Activated CD4-positive, alpha-beta T cell treated with anti-CD3 and anti-CD28 coated beads for 48 hours (primary cell): ENCODE data around the gene MEGF11.
A peak's percentile ranks its signal among the peaks of the same experiment; 100 is the strongest.
"Not testable (repeated sequence)": the region's sequence is repeated elsewhere in the genome, so short reads cannot be mapped to it uniquely, and the experiment has no call there.

ENCODE experiments used
- DNase-seq: peaks from one replicate; pipeline ENCODE4 v3.0.0-alpha.2; 2020

MEGF11 gene

DNA sequence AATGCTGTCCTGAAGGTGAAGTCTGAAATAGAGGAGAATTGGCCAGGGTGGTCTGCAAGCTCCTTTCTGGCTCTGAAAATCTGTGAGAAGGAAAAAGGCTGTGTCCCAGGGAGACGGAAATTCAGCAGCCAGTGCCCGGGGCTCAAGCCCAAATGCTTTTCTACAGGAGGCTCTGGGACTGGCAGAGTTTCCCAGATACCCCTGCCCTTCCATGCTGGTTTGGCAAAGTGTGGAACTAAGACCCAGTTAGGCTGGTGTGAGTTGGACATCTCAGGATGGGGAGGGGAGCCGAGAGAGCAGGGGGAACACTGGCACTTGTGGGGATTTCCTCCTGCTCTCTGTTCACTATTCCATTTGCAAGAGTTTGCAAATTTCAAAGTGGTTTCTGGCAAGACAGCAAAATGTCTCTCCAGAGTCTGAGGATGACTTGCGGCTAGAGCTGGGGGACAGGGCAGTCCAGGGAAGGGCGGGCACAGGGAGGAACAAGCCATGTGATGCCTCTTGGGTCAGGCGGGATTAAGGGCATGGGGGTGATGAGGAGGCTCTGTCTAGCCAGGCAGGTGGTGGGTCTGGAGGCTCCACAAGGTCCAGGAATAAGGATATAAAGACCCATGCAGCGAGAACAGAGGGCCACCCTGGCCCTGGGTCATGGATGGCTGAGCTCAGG, 231.9 kb downstream of the MEGF11 start:
- DNase-seq, result no peak

DNA sequence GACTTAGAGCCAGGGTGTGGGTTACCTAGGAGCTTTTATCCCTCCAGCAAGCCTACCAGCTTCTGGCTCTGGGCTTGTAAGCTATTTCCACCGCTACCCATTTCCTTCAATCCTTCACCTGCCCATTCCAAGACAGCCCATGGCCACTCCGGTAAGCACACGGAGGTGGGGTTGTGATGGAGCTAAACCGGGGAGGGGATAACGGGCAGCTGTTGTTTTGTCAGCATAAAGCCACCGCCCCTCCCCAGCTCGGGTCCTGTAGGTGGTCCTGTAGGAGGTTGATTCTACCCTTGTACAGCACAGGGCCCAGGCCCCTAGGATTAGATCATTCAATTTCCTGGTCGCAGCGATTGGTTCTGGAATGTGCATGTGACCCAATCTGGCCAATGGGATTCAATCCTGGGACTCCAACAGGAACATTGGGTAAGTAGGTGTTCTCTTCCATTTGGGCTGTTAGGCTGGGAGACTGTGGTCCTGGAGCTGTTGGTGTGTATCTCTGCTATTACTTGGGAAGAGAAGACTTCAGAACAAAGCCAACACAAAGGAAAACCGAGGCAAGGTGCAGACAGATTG, 233.6 kb downstream of the MEGF11 start:
- DNase-seq, result no peak

GRCh38 chr15:66019368-66019767, 234.2 kb downstream of the MEGF11 start:
- DNase-seq, result no peak

DNA sequence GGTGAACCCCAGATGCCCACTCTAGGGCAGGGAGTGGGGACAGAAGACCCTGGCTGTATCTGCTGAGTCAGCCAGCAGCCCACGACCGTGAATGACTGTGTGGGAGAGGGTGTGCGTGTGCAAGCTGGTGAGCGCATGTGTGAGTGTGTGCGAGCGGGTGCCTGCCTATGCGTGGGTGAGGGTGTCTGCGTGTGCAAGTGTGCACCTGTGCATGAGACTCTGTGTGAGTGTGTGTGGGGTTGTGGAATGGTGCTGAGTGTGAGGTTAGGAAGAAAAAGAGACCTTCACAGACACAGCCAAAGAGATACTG, 235.1 kb downstream of the MEGF11 start:
- DNase-seq, result no peak

DNA sequence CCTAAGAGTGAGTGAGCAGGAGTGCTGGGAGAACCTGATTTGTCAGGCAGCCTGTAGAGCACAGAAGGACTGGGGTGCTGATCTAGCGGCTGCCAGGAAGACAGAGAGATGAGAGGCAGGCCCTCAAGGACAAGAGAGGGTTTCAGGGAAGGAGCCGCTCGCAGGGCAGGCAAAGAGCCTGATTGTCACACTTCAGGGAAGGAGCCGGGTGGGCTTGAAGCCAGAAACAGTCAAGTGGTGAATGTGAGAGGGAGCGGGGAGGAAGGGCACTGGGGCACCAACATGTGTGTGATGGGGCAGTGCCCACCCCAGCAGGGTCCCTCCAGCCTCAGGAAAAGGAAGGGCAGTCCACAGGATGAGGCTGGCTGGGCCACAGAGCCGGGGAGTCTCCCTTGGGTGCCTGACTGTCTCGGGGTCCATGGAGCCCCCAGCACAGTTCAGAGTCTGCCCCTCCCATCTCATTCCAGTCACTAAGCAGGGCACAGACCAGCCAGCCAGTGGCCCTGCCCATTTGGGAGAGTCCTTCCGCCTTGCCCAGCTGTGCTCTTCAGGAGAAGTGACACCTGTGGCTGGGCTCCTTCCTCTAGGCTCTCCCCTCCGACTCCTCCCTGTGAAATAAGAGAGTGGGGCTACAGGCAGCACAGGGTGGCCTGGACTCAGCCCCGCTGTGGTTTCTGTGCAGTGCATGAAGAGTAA, 235.6 kb downstream of the MEGF11 start:
- DNase-seq, result no peak

DNA sequence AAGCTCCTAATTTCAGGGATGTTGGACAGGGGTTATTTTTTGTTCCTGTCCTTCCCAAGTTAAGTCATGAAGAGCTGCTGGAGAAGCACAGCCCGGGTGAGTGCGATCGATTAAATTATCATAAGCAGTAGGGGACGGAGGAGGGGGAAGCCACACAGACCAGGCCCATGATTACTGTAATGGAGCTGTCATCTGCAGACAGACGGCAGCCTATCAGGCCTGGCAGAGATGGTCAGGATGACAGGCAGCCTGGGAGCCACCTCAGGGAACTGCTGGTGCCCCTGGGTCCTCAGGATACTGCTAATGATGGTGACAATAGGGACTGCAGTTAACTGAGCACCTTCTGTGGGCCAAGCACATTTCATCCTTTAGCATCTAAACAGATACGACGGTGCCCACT, 236.6 kb downstream of the MEGF11 start:
- no peak for DNase-seq

DNA sequence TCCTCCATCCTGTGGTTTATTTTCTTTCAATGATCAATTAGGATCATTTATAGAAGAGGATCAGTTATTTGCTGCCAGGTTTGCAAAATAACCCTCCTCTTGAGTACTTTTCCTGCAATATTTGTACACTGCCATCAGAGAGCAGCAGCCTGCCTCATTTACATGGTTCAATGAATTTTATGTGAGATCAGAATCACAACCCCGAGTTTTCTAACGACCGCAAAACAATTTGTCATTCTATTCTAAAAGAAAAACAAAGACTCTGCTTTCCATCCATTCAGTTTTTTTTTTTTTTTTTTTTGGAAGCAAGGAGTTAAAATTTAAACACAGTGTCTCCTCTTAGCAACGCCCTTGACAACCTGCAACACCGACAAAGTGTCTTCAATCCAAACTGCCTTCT, 237.4 kb downstream of the MEGF11 start:
- DNase-seq, result no peak

DNA sequence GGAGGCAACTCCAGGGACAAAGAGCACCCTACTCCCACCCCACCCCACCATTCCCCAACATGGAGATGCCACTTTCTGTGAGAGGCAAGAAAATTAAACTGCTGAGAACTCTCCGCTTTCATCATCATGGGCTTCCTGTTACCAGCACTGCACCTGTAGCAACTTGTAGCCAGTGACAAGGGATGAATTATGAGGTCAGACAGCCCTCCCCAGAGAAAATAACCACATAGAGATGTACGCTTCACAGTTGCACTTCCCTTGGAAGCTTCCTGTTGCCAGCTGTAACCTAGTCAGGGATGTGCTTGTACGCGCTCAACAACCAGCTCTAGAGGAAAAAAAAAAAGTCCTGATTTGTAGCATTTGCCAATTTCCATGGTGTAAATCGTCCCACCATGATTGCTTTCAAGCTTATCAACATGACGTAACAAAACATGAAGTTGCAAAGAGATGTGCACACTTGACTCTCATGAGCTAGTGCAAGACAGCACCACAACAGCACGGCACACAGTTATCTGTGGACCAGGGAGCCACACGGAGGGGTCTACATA, 238.8 kb downstream of the MEGF11 start:
- DNase-seq, result no peak

- DNase-seq, result no peak
These were observed 239.5 kb downstream of the MEGF11 start for GRCh38 chr15:66014022-66014421.

GRCh38 chr15:66008940-66009562, 244.5 kb downstream of the MEGF11 start:
- DNase-seq, result no peak

DNA sequence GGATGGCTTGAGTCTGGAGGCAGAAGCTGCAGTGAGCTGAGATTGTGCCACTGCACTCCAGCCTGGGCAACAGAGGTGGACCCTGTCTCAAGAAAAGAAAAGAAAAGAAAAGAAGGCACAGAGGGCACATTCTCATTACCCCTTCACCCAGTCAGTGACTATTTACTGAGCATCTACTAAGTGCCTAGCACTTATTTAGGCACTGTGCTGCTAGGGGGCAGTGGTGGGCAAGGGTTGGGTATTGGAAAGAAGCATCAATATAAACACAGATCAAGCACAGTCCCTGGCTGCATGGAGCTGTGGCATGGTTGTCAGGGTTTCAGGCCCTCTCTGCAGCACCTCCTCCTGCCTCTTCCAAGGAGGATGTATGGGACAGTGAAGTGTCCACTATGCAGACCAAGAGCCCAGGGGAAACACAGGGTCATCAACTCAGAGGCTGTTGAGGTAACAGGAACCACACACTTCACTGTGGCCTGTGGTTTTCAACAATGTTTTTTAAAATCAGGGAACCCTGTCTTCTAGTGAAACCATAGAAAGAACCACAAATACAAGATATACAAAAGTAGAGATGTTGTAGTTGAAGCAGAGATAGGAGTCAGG, 245.8 kb downstream of the MEGF11 start:
- peak; percentile 22 for DNase-seq

GRCh38 chr15:66006986-66007385, 246.6 kb downstream of the MEGF11 start:
- DNase-seq, result no peak

GRCh38 chr15:66004618-66005262, 248.8 kb downstream of the MEGF11 start:
- peak; percentile 17 for DNase-seq

- DNase-seq, result not testable (repeated sequence)
These were observed 250.4 kb downstream of the MEGF11 start for GRCh38 chr15:66003129-66003528.

DNA sequence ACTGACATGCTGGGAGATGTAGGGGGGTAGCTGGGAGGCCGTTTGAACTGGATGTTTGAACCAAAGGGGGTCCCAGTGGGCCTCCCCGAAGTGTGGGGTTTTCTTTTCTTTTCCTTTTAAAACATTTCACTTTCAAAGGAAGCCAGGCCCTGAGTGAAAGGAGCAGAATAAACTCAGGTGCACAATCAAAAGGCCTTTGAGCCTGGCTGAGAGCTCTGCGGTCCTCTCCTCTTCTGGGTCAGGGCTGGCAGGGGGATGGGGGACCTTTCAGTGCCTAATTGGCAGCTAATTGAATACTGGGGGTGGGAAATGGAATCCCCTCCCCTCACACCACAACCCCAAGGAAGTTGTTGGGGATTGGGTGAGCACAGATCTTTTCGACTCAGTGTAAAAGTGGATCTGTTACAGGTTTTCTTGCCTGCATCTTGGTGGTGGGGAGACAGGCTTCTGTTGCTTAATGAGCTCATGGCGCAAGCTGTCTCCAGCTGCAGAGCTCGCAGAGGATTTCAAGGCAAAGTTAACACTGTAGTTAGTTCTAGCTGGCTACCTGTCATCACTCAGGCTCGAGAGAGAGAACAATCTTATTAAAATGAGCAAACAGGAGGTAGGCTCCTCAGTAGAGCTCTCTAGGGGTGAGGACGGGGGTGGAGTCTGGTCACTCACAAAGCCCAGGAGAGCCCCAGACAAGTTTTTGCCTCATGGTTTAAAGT, 251.7 kb downstream of the MEGF11 start:
- DNase-seq, result no peak

DNA sequence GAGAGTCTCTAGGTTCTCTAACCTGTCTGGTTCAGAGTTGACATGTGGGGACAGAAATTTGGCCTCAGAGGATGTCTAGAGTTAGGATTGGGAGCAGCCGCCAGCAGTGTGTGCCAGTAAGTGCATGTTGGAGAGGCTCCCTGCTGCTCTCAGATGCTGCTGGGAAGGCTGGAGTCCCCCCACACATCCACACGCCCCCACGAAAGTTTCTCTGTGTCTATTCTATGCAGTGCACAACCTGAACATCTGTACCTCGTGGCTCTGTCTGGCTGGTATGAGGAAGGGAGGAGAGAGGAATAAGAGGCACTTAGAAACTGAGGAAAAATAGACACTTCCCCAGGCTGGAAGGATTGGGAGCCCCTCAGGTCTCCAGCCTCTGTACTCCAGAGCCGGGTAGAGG, 252.5 kb downstream of the MEGF11 start:
- no peak for DNase-seq

GRCh38 chr15:65998486-65998885, 255.1 kb downstream of the MEGF11 start:
- DNase-seq, result no peak

DNA sequence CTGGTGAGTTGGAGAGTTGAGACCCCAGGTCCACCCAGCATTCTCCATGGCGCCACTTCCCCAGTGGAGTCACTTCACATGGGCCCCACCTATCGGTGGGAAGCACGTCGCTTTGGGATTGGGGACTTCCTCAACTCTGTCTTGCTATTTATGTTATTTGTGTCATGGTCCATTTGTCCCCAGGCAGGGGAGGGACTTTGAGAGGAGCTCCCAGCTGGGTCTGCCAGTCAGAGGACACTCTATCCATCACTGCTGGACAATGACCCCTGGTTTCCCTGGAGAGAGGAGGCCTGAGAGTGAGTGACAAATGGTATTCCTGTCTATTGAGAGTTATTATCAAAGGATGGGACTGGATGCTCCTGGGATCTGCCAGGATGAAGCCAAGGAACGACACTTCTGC, 256.6 kb downstream of the MEGF11 start:
- DNase-seq, result no peak

GRCh38 chr15:65994832-65995231, 258.7 kb downstream of the MEGF11 start:
- DNase-seq, result no peak

DNA sequence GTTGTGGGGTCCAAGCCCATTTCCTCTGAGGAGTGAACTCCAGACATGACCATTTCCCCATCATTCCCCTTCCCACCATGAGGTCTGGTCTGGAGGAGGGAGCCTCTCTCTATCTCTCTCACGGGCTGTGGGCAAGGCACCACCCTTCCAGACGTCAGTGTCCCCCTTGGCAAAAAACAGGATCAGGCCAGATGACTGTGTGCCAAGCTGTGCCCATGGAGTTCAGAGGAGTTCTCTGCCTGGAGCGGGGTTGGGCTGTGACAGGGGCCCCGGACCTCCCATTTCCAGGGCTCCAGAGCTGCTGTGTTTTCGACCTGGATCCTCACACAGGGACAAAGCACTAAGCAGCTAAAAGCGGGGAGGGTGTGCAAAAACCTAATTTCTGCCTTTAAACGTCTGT, 259.8 kb downstream of the MEGF11 start:
- no peak for DNase-seq

GRCh38 chr15:65993236-65993635, 260.3 kb downstream of the MEGF11 start:
- DNase-seq, result no peak
